ENCODE results near the gene DAPK2. TPM values are rescaled to one million over a fixed set of nuclear protein-coding genes. Genes with fewer than 3 reads are reported as not detected.
"Not testable (repeated sequence)": the region's sequence is repeated elsewhere in the genome, so short reads cannot be mapped to it uniquely, and the experiment has no call there.

Gene DAPK2
- total and polyA plus RNA-seq, 5 donors from 2014 or later = 0.72 TPM; not detected in 4

DNA sequence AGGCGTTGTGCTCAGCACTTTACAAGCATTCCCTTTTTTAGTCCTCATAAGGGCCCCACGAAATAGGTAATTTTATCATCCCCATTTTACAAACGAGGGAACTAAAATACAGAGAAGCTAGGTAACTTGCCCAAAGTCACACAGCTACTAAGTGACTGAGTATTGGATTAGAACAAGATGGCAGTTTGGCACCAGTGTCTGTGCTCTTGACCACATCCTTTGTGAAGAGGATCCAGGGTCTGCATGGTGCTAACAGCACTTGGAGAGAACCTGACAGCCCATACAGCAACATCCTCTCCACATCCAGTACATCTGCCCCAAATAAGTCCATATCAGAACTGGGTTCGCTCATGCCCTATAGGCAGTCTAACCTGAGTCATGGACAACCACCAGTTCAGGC, 21.8 kb upstream of the DAPK2 start:
- ATAC-seq (ENCODE audit: low read depth in 2 of 2) (no peak), DNase-seq (peak in 1 of 3 donors; percentile 36)
- Mint-ChIP-seq H3K27me3 (no peaks in the 10 kb centered on the region), H3K4me3 (no peak overlapping the region), H3K36me3 (peaks cover 13% of the 10 kb centered on the region), H3K27ac (no peak overlapping the region), H3K9me3 (no peaks in the 10 kb centered on the region), H3K4me1 (peaks cover 0 to 6% (median 0%) of the 10 kb centered on the region in 4 donors)
- Histone ChIP-seq H3K36me3 (ENCODE audit: control insufficient read depth, insufficient read depth, low read length) (peaks cover 13% of the 10 kb centered on the region), H3K9me3 (ENCODE audit: control insufficient read depth in 2 of 2, low read length in 2 of 2) (no peaks in the 10 kb centered on the region), H3K27me3 (ENCODE audit: control insufficient read depth, insufficient read depth, low read length) (no peaks in the 10 kb centered on the region), H3K4me3 (ENCODE audit: low read depth, low read length) (no peak overlapping the region), H3K27ac (ENCODE audit: insufficient read depth, low read length, poor library complexity, severe bottlenecking) (no peak overlapping the region), H3K4me1 (ENCODE audit: control insufficient read depth, insufficient read depth, low read length, poor library complexity, severe bottlenecking) (peaks cover 4% of the 10 kb centered on the region)

- no peaks in the 10 kb centered on the region for H3K9me3 ChIP-seq (ENCODE audit: control insufficient read depth in 2 of 2, low read length in 2 of 2)
- H3K27me3 ChIP-seq (ENCODE audit: control insufficient read depth, insufficient read depth, low read length) = no peaks in the 10 kb centered on the region
- peak overlapping the region in 1 of 3 donors; percentile 62 for H3K27ac Mint-ChIP-seq
- no peak overlapping the region for H3K4me3 Mint-ChIP-seq
- no peak overlapping the region for H3K27ac ChIP-seq (ENCODE audit: insufficient read depth, low read length, poor library complexity, severe bottlenecking)
- peaks cover 9% of the 10 kb centered on the region for H3K36me3 Mint-ChIP-seq
- ATAC-seq (ENCODE audit: low read depth in 2 of 2) (peak; percentile 72 to 73), DNase-seq (peak; percentile 50 to 63 (median 62))
- H3K36me3 ChIP-seq (ENCODE audit: control insufficient read depth, insufficient read depth, low read length) = peaks cover 13% of the 10 kb centered on the region
- no peaks in the 10 kb centered on the region for H3K9me3 Mint-ChIP-seq
- H3K4me3 ChIP-seq (ENCODE audit: low read depth, low read length) = no peak overlapping the region
- peaks cover 0 to 6% (median 0%) of the 10 kb centered on the region in 4 donors for H3K4me1 Mint-ChIP-seq
- H3K4me1 ChIP-seq (ENCODE audit: control insufficient read depth, insufficient read depth, low read length, poor library complexity, severe bottlenecking) = peaks cover 4% of the 10 kb centered on the region
- H3K27me3 Mint-ChIP-seq = no peaks in the 10 kb centered on the region
Observed at GRCh38 chr15:64067564-64068030, 21.3 kb upstream of the DAPK2 start.

DNA sequence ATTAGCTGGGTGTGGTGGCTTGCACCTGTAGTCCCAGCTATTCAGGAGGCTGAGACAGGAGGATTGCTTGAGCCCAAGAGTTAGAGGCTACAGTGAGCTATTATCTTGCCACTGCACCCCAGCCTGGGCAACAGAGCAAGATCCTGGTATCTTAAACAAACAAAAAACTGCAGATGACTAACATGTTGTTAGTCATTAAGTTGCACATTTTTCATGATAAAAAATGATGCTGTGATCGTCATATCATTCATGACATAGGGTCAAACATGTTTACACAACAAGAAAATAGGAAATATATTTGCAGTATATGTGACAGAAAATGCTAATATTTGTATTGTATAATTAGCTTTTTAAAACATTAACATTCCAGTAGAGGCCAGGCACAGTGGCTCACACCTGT, 20.2 kb upstream of the DAPK2 start:
- Histone ChIP-seq H3K27ac (ENCODE audit: insufficient read depth, low read length, poor library complexity, severe bottlenecking) (no peak overlapping the region), H3K27me3 (ENCODE audit: control insufficient read depth, insufficient read depth, low read length) (no peaks in the 10 kb centered on the region), H3K4me3 (ENCODE audit: low read depth, low read length) (no peak overlapping the region), H3K9me3 (ENCODE audit: control insufficient read depth in 2 of 2, low read length in 2 of 2) (no peaks in the 10 kb centered on the region), H3K4me1 (ENCODE audit: control insufficient read depth, insufficient read depth, low read length, poor library complexity, severe bottlenecking) (peaks cover 4% of the 10 kb centered on the region), H3K36me3 (ENCODE audit: control insufficient read depth, insufficient read depth, low read length) (peaks cover 4% of the 10 kb centered on the region)
- H3K27ac Mint-ChIP-seq = no peak overlapping the region
- H3K4me3 Mint-ChIP-seq = no peak overlapping the region
- peaks cover 0 to 6% (median 0%) of the 10 kb centered on the region in 4 donors for H3K4me1 Mint-ChIP-seq
- no peaks in the 10 kb centered on the region for H3K27me3 Mint-ChIP-seq
- H3K36me3 Mint-ChIP-seq = no peaks in the 10 kb centered on the region
- DNase-seq (no peak), ATAC-seq (ENCODE audit: low read depth in 2 of 2) (no peak)
- no peaks in the 10 kb centered on the region for H3K9me3 Mint-ChIP-seq

DNA sequence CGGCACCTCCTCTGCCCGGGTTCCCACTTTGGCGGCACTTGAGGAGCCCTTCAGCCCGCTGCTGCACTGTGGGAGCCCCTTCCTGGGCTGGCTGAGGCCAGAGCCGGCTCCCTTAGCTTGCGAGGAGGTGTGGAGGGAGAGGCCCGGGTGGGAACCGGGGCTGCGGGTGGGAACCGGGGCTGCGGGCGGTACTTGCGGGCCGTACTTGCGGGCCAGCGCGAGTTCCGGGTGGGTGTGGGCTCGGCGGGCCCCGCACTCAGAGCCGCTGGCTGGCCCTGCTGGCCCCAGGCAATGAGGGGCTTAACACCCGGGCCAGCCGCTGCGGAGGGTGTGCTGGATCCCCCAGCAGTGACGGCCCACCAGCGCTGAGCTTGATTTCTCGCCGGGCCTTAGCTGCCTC, 14.4 kb upstream of the DAPK2 start:
- Histone ChIP-seq H3K4me3 (ENCODE audit: low read depth, low read length) (no peak overlapping the region), H3K9me3 (ENCODE audit: control insufficient read depth in 2 of 2, low read length in 2 of 2) (no peaks in the 10 kb centered on the region)
- H3K4me3 Mint-ChIP-seq = no peak overlapping the region

DNA sequence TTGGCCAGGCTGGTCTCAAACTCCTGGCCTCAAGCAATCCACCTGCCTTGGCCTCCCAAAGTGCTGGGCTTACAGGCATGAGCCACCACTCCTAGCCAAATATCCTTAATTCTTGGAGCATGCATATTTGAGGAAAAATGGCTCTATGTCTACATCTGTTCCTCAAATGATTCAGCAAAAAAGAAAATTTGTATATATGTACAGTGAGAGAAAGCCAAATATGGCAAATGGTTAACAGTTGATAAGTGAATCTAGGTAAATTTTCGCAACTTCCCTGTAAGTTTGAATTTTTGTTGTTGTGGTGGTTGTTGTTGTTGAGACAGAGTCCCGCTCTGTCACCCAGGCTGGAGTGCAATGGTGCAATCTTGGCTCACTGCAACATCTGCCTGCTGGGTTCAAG, 12.8 kb upstream of the DAPK2 start:
- H3K4me3 Mint-ChIP-seq; H3K4me3 ChIP-seq (ENCODE audit: low read depth, low read length); H3K27me3 ChIP-seq (ENCODE audit: control insufficient read depth, insufficient read depth, low read length); DNase-seq; H3K4me1 ChIP-seq (ENCODE audit: control insufficient read depth, insufficient read depth, low read length, poor library complexity, severe bottlenecking); H3K27ac Mint-ChIP-seq; H3K9me3 Mint-ChIP-seq; H3K27ac ChIP-seq (ENCODE audit: insufficient read depth, low read length, poor library complexity, severe bottlenecking); ATAC-seq (ENCODE audit: low read depth in 2 of 2); H3K4me1 Mint-ChIP-seq; H3K9me3 ChIP-seq (ENCODE audit: control insufficient read depth in 2 of 2, low read length in 2 of 2); H3K36me3 ChIP-seq (ENCODE audit: control insufficient read depth, insufficient read depth, low read length); H3K27me3 Mint-ChIP-seq; H3K36me3 Mint-ChIP-seq: not testable (repeated sequence)

More for the DNA sequence above, 14.4 kb upstream of the DAPK2 start:
- ATAC-seq (ENCODE audit: low read depth in 2 of 2) = no peak
- H3K4me1 Mint-ChIP-seq = no peaks in the 10 kb centered on the region
- H3K36me3 Mint-ChIP-seq = no peaks in the 10 kb centered on the region
- no peak overlapping the region for H3K27ac ChIP-seq (ENCODE audit: insufficient read depth, low read length, poor library complexity, severe bottlenecking)
- no peaks in the 10 kb centered on the region for H3K27me3 ChIP-seq (ENCODE audit: control insufficient read depth, insufficient read depth, low read length)
- H3K27me3 Mint-ChIP-seq = no peaks in the 10 kb centered on the region
- no peak for DNase-seq
- no peaks in the 10 kb centered on the region for H3K9me3 Mint-ChIP-seq
- H3K27ac Mint-ChIP-seq = no peak overlapping the region
- H3K4me1 ChIP-seq (ENCODE audit: control insufficient read depth, insufficient read depth, low read length, poor library complexity, severe bottlenecking) = no peaks in the 10 kb centered on the region
- no peaks in the 10 kb centered on the region for H3K36me3 ChIP-seq (ENCODE audit: control insufficient read depth, insufficient read depth, low read length)

- no peak overlapping the region for H3K4me3 ChIP-seq (ENCODE audit: low read depth, low read length)
- no peak overlapping the region for H3K4me3 Mint-ChIP-seq
- no peaks in the 10 kb centered on the region for H3K9me3 ChIP-seq (ENCODE audit: control insufficient read depth in 2 of 2, low read length in 2 of 2)
- H3K27ac ChIP-seq (ENCODE audit: insufficient read depth, low read length, poor library complexity, severe bottlenecking) = no peak overlapping the region
- no peaks in the 10 kb centered on the region for H3K36me3 ChIP-seq (ENCODE audit: control insufficient read depth, insufficient read depth, low read length)
- no peak overlapping the region for H3K27ac Mint-ChIP-seq
- no peaks in the 10 kb centered on the region for H3K4me1 ChIP-seq (ENCODE audit: control insufficient read depth, insufficient read depth, low read length, poor library complexity, severe bottlenecking)
- no peaks in the 10 kb centered on the region for H3K36me3 Mint-ChIP-seq
- H3K27me3 Mint-ChIP-seq = peaks cover 5% of the 10 kb centered on the region
- DNase-seq (no peak), ATAC-seq (ENCODE audit: low read depth in 2 of 2) (no peak)
- H3K4me1 Mint-ChIP-seq = no peaks in the 10 kb centered on the region
- no peaks in the 10 kb centered on the region for H3K9me3 Mint-ChIP-seq
- no peaks in the 10 kb centered on the region for H3K27me3 ChIP-seq (ENCODE audit: control insufficient read depth, insufficient read depth, low read length)
Observed at GRCh38 chr15:64058279-64058678, 12.0 kb upstream of the DAPK2 start.

DNA sequence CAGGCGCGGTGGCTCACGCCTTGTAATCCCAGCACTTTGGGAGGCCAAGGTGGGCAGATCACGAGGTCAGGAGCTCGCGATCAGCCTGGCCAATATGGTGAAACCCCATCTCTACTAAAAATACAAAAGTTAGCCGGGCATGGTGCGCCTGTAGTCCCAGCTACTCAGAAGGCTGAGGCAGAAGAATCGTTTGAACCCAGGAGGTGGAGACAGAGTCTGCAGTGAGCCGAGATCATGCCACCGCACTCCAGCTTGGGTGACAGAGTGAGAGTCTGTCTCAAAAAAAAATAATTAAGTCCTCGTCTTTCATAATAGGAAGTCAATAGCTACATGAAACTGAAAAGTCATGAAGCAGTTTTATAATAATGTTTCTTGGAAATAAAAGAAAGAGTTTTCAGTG, 7.4 kb upstream of the DAPK2 start:
- not testable (repeated sequence) for H3K36me3 Mint-ChIP-seq; H3K27me3 ChIP-seq (ENCODE audit: control insufficient read depth, insufficient read depth, low read length); DNase-seq; H3K9me3 Mint-ChIP-seq; H3K9me3 ChIP-seq (ENCODE audit: control insufficient read depth in 2 of 2, low read length in 2 of 2); H3K4me1 ChIP-seq (ENCODE audit: control insufficient read depth, insufficient read depth, low read length, poor library complexity, severe bottlenecking); H3K27ac Mint-ChIP-seq; H3K4me1 Mint-ChIP-seq; ATAC-seq (ENCODE audit: low read depth in 2 of 2); H3K4me3 Mint-ChIP-seq; H3K27ac ChIP-seq (ENCODE audit: insufficient read depth, low read length, poor library complexity, severe bottlenecking); H3K4me3 ChIP-seq (ENCODE audit: low read depth, low read length); H3K27me3 Mint-ChIP-seq; H3K36me3 ChIP-seq (ENCODE audit: control insufficient read depth, insufficient read depth, low read length)

- Histone ChIP-seq H3K4me3 (ENCODE audit: low read depth, low read length) (no peak overlapping the region), H3K27me3 (ENCODE audit: control insufficient read depth, insufficient read depth, low read length) (peaks cover 5% of the 10 kb centered on the region), H3K9me3 (ENCODE audit: control insufficient read depth in 2 of 2, low read length in 2 of 2) (no peaks in the 10 kb centered on the region), H3K36me3 (ENCODE audit: control insufficient read depth, insufficient read depth, low read length) (no peaks in the 10 kb centered on the region), H3K27ac (ENCODE audit: insufficient read depth, low read length, poor library complexity, severe bottlenecking) (no peak overlapping the region), H3K4me1 (ENCODE audit: control insufficient read depth, insufficient read depth, low read length, poor library complexity, severe bottlenecking) (no peaks in the 10 kb centered on the region)
- no peak for DNase-seq
- no peak for ATAC-seq (ENCODE audit: low read depth in 2 of 2)
- no peak overlapping the region for H3K4me3 Mint-ChIP-seq
- no peak overlapping the region for H3K27ac Mint-ChIP-seq
- no peaks in the 10 kb centered on the region for H3K9me3 Mint-ChIP-seq
- H3K36me3 Mint-ChIP-seq = no peaks in the 10 kb centered on the region
- peaks cover 0 to 2% (median 0%) of the 10 kb centered on the region in 4 donors for H3K4me1 Mint-ChIP-seq
- peaks cover 8% of the 10 kb centered on the region for H3K27me3 Mint-ChIP-seq
Observed at GRCh38 chr15:64052925-64053491, 6.7 kb upstream of the DAPK2 start.

Data from CD4-positive, CD25-positive, alpha-beta regulatory T cell (primary cell).